H1 (cell line): ENCODE measurements around the gene ARFGAP3. TPM values are rescaled to one million over a fixed set of nuclear protein-coding genes. Genes with fewer than 3 reads are reported as not detected.

Experiments
- CTCF ChIA-PET: fragments of 300-600 bp; sonication (Branson Sonifier 250); formaldehyde crosslinking; loops from one replicate; lab custom pipeline; 2021; ENCODE audit not compliant: partially characterized antibody; lab: Charles Lee
- POLR2A ChIA-PET: fragments of 300-600 bp; sonication (Branson Sonifier 250); formaldehyde crosslinking; loops from one replicate; lab custom pipeline; 2021; ENCODE audit warnings: inconsistent platforms; ENCODE audit not compliant: partially characterized antibody; lab: Charles Lee
- DNase-seq, 2 experiments: peaks; one replicate each; pipeline versions ENCODE4 v3.0.0 to v3.0.0-alpha.2; 2010 to 2022; ENCODE audit warnings: low spot score in 2 of 2, low read depth in 1 of 2, mixed read lengths in 1 of 2
- FAIRE-seq: peaks from 2 replicates; lab custom pipeline; 2011; peaks lifted over from hg19 to GRCh38; lab: Jason Lieb, UNC
- H2AFZ ChIP-seq: 2 replicates; pipeline ENCODE4 v1.8.1; 2012; ENCODE audit warnings: low read length, inconsistent platforms
- H2AK5ac ChIP-seq: 2 replicates; pipeline ENCODE4 v1.6.1; 2013; ENCODE audit warnings: low read depth, low read length
- H2BK120ac ChIP-seq: replicated peaks from 2 replicates; pipeline ENCODE3; 2013; ENCODE audit warnings: low read depth, low read length, inconsistent platforms
- H2BK12ac ChIP-seq: 2 replicates; pipeline ENCODE4 v1.6.1; 2013; ENCODE audit warnings: low read depth, low read length
- H2BK15ac ChIP-seq: 2 replicates; pipeline ENCODE4 v1.6.1; 2013; ENCODE audit warnings: low read length
- H2BK20ac ChIP-seq: 2 replicates; pipeline ENCODE4 v1.6.1; 2013; ENCODE audit warnings: low read length
- H2BK5ac ChIP-seq: 2 replicates; pipeline ENCODE4 v1.6.1; 2013; ENCODE audit warnings: low read depth, low read length
- H3K14ac ChIP-seq: 2 replicates; pipeline ENCODE4 v1.6.1; 2013; ENCODE audit warnings: inconsistent platforms; ENCODE audit not compliant: insufficient read length
- H3K18ac ChIP-seq: 2 replicates; pipeline ENCODE4 v1.6.1; 2013; ENCODE audit warnings: low read length; ENCODE audit errors: extremely low read depth
- H3K23ac ChIP-seq: 2 replicates; pipeline ENCODE4 v1.6.1; 2013; ENCODE audit warnings: inconsistent platforms; ENCODE audit not compliant: insufficient read length
- H3K23me2 ChIP-seq: 2 replicates; pipeline ENCODE4 v1.6.1; 2013; ENCODE audit warnings: low read depth, low read length
- H3K27ac ChIP-seq: 2 replicates; pipeline ENCODE4 v1.6.1; 2011; ENCODE audit warnings: low read depth, low read length, inconsistent platforms
- H3K27me3 ChIP-seq, 4 experiments: replicated peaks in 1 of 4; 1 replicate in 1 of 4; 2 replicates in 3 of 4; pipeline versions ENCODE4 v1.6.1 to v1.8.1; 2011 to 2013; ENCODE audit warnings: low read length in 3 of 4, mild to moderate bottlenecking in 3 of 4, inconsistent platforms in 2 of 4, mixed read lengths in 2 of 4, moderate library complexity in 1 of 4; ENCODE audit not compliant: control insufficient read depth in 3 of 4, insufficient read depth in 3 of 4; ENCODE audit errors: extremely low read depth in 1 of 4
- H3K36me3 ChIP-seq, 4 experiments: 2 replicates each; pipeline versions ENCODE4 v1.6.1 to v1.8.1; 2011 to 2013; ENCODE audit warnings: mild to moderate bottlenecking in 4 of 4, low read length in 3 of 4, moderate library complexity in 2 of 4, control low read depth in 1 of 4, inconsistent platforms in 1 of 4; ENCODE audit not compliant: insufficient read depth in 4 of 4, control insufficient read depth in 2 of 4
- H3K4ac ChIP-seq: replicated peaks from 2 replicates; pipeline ENCODE3; 2013; ENCODE audit warnings: low read length, low read depth, mixed read lengths, inconsistent platforms; ENCODE audit not compliant: insufficient read length
- H3K4me1 ChIP-seq, 4 experiments: replicated peaks in 1 of 4; 1 replicate in 1 of 4; 2 replicates in 3 of 4; pipeline versions ENCODE4 v1.6.1 to v1.8.1; 2011 to 2013; ENCODE audit warnings: low read length in 3 of 4, inconsistent platforms in 2 of 4, mixed read lengths in 1 of 4; ENCODE audit not compliant: insufficient read depth in 4 of 4, control insufficient read depth in 3 of 4
- H3K4me2 ChIP-seq, 2 experiments: 2 replicates each; pipeline versions ENCODE4 v1.6.1 to v1.8.1; 2011 to 2013; ENCODE audit warnings: low read depth in 2 of 2, low read length in 2 of 2, control low read depth in 1 of 2, inconsistent platforms in 1 of 2, mild to moderate bottlenecking in 1 of 2; ENCODE audit not compliant: insufficient read depth in 1 of 2
- H3K4me3 ChIP-seq, 4 experiments: fragments of 200-600, 300-600 bp in 1 of 4; sonication (generic), shearing (Covaris generic), sonication (Bioruptor Twin) in 1 of 4; 2 replicates each; pipeline versions ENCODE4 v1.5.1 to v1.8.1; 2011 to 2016; ENCODE audit warnings: low read length in 4 of 4, low read depth in 3 of 4, control low read depth in 2 of 4, inconsistent platforms in 2 of 4, mild to moderate bottlenecking in 2 of 4, mixed read lengths in 1 of 4, moderate library complexity in 1 of 4; ENCODE audit not compliant: insufficient read depth in 2 of 4; ENCODE audit errors: extremely low read depth in 1 of 4
- H3K56ac ChIP-seq: replicated peaks from 2 replicates; pipeline ENCODE3; 2013; ENCODE audit warnings: low read depth, mild to moderate bottlenecking, mixed read lengths, low read length, inconsistent platforms; ENCODE audit not compliant: insufficient read length
- H3K79me1 ChIP-seq: 2 replicates; pipeline ENCODE4 v1.6.1; 2013; ENCODE audit warnings: low read depth, low read length, control low read depth
- H3K79me2 ChIP-seq, 2 experiments: 2 replicates each; pipeline versions ENCODE4 v1.6.1 to v1.8.1; 2012 to 2013; ENCODE audit warnings: low read length in 2 of 2, mild to moderate bottlenecking in 2 of 2, inconsistent platforms in 1 of 2; ENCODE audit not compliant: insufficient read depth in 2 of 2, control insufficient read depth in 1 of 2
- H3K9ac ChIP-seq, 4 experiments: replicated peaks in 1 of 4; 1 replicate in 1 of 4; 2 replicates in 3 of 4; pipeline versions ENCODE4 v1.6.1 to v1.8.1; 2011 to 2013; ENCODE audit warnings: low read depth in 3 of 4, low read length in 3 of 4, control low read depth in 2 of 4, mild to moderate bottlenecking in 2 of 4, moderate library complexity in 2 of 4, inconsistent platforms in 1 of 4; ENCODE audit errors: extremely low read depth in 1 of 4
- H3K9me3 ChIP-seq, 2 experiments: 2 replicates each; pipeline versions ENCODE4 v1.6.1 to v1.8.1; 2012 to 2013; ENCODE audit warnings: mild to moderate bottlenecking in 2 of 2, moderate library complexity in 2 of 2, control low read depth in 1 of 2, inconsistent platforms in 1 of 2, low read depth in 1 of 2, low read length in 1 of 2, mixed read lengths in 1 of 2; ENCODE audit not compliant: insufficient read depth in 2 of 2
- H4K20me1 ChIP-seq, 2 experiments: replicated peaks in 1 of 2; 2 replicates each; pipeline versions ENCODE3 to v1.8.1; 2011 to 2013; ENCODE audit warnings: inconsistent platforms in 2 of 2, low read length in 2 of 2, mild to moderate bottlenecking in 1 of 2; ENCODE audit not compliant: insufficient read depth in 2 of 2, control insufficient read depth in 1 of 2
- H4K5ac ChIP-seq: 2 replicates; pipeline ENCODE4 v1.6.1; 2013; ENCODE audit warnings: low read length, low read depth, mixed read lengths, inconsistent platforms; ENCODE audit not compliant: insufficient read length
- H4K8ac ChIP-seq: 2 replicates; pipeline ENCODE4 v1.8.0; 2013; ENCODE audit warnings: mild to moderate bottlenecking, moderate library complexity, low read length, inconsistent platforms; ENCODE audit not compliant: insufficient read depth; ENCODE audit errors: extremely low read depth
- H4K91ac ChIP-seq: replicated peaks from 2 replicates; pipeline ENCODE3; 2013; ENCODE audit warnings: low read length, mixed read lengths, inconsistent platforms; ENCODE audit not compliant: insufficient read length
- BCL11A ChIP-seq, 2 experiments: IDR thresholded peaks; one replicate each; pipeline ENCODE4 v1.6.1; 2011; ENCODE audit warnings: low read depth in 2 of 2, low read length in 2 of 2, mild to moderate bottlenecking in 2 of 2
- KDM5A ChIP-seq: fragments of 200-600 bp; IDR thresholded peaks from 2 replicates; pipeline ENCODE4 v1.7.1; 2012; ENCODE audit warnings: mild to moderate bottlenecking, low read length, inconsistent platforms, mixed read lengths
- MAFK ChIP-seq: IDR thresholded peaks from 2 replicates; pipeline ENCODE4 v1.6.1; 2012; ENCODE audit warnings: low read depth, mild to moderate bottlenecking, improper control_type of control experiment, low read length
- POLR2A ChIP-seq, 2 experiments: IDR thresholded peaks; 1 replicate in 1 of 2; 2 replicates in 1 of 2; pipeline ENCODE4 v1.6.1; 2011; ENCODE audit warnings: low read depth in 2 of 2, low read length in 2 of 2, mild to moderate bottlenecking in 2 of 2; ENCODE audit errors: control extremely low read depth in 1 of 2
- RBBP5 ChIP-seq: IDR thresholded peaks from 2 replicates; pipeline ENCODE4 v1.7.1; 2012; ENCODE audit warnings: low read depth, mild to moderate bottlenecking, inconsistent platforms, low read length, moderate library complexity, borderline replicate concordance
- SIRT6 ChIP-seq: IDR thresholded peaks from one replicate; pipeline ENCODE4 v1.7.1; 2012; ENCODE audit warnings: low read length, inconsistent platforms
- SP4 ChIP-seq: IDR thresholded peaks from 2 replicates; pipeline ENCODE4 v1.6.1; 2012; ENCODE audit warnings: low read length, inconsistent platforms
- WGBS, 2 experiments: shearing (Covaris generic) in 1 of 2; methylation state at CpG; one replicate each; pipeline versions ENCODE4 v1.1.6 to v1.1.7; 2013 to 2015; ENCODE audit warnings: low lambda C conversion rate in 2 of 2, mixed read lengths in 2 of 2, inconsistent platforms in 1 of 2, low coverage in 1 of 2, missing lambda C conversion rate in 1 of 2; ENCODE audit not compliant: insufficient replicate concordance in 2 of 2, insufficient coverage in 1 of 2, insufficient read length in 1 of 2; ENCODE audit errors: extremely low coverage in 1 of 2, missing lambda C conversion rate in 1 of 2; 5-methylcytosine and 5-hydroxymethylcytosine counted together
- polyA plus RNA-seq, 7 experiments: library from polyadenylated mRNA; depleted of rRNA in 3 of 7; stranded (reverse) in 5 of 7; unstranded in 2 of 7; fragments of >200 nt in 5 of 7; fragments of 200-250 nt in 2 of 7; gene quantifications; 1 replicate in 5 of 7; 2 replicates in 1 of 7; 4 replicates in 1 of 7; pipeline versions ENCODE4 v1.2.1 to v1.2.3, GENCODE V29; 2011 to 2013; ENCODE audit warnings: missing spikeins in 2 of 7, mixed read lengths in 2 of 7
- total RNA-seq: library from RNA; stranded (reverse); fragmentation: NEBNext Ultra II Directional; extraction: Animal tissue kit (Norgen Biotek cat#: 25700); gene quantifications from 2 replicates; pipeline ENCODE4 v1.2.1, GENCODE V29; 2021

The ARFGAP3 gene
- total and polyA plus RNA-seq, 2 of the 8 experiments (the other 6 are each of a cell fraction or from before 2014, with no cell fraction given) = 9.7 to 16.0 TPM

GRCh38 chr22:42816336-42816735, 40.7 kb downstream of the ARFGAP3 start:
- Histone ChIP-seq H3K4ac (no peak overlapping the region), H3K9ac (no peak overlapping the region), H2BK120ac (no peak overlapping the region), H3K27me3 (no peaks in the 10 kb centered on the region), H3K4me2 (no peak overlapping the region), H2AK5ac (no peak overlapping the region), H2BK5ac (no peak overlapping the region), H3K23ac (no peak overlapping the region), H3K23me2 (no peaks in the 10 kb centered on the region), H3K14ac (no peak overlapping the region), H4K5ac (no peak overlapping the region), H3K79me2 (no peaks in the 10 kb centered on the region), H2BK12ac (no peak overlapping the region), H3K27ac (no peak overlapping the region), H4K20me1 (no peaks in the 10 kb centered on the region), H3K56ac (no peak overlapping the region), H3K4me1 (no peaks in the 10 kb centered on the region), H3K79me1 (no peaks in the 10 kb centered on the region), H4K91ac (no peak overlapping the region), H3K18ac (no peak overlapping the region), H4K8ac (no peak overlapping the region), H3K36me3 (no peaks in the 10 kb centered on the region; a peak in 1 of 8 replicates), H3K9me3 (peaks cover 0 to 2% of the 10 kb centered on the region in 2 experiments; a peak in 2 of 4 replicates), H2AFZ (no peak overlapping the region), H2BK20ac (no peak overlapping the region), H3K4me3 (no peak overlapping the region), H2BK15ac (no peak overlapping the region)
- 91% methylated on average over 3 of the region's 3 CpGs; no CpG with 5 or more reads in 1 of the 2 experiments for WGBS, 2 experiments
- POLR2A ChIA-PET = interaction anchor here (0.7 to 0.9 kb wide), 2 partner anchors 9 to 202 kb away, joined by 6 to 7 read pairs; partner anchors contain the start of gene POLDIP3
- CTCF ChIA-PET = interaction anchor here (0.6 to 1.8 kb wide), 9 partner anchors 9 to 372 kb away, joined by 3 to 9 read pairs (median 4); no protein-coding TSS in a partner anchor
- no peak for FAIRE-seq
- TF ChIP-seq SIRT6 (no peak), MAFK (no peak), BCL11A (IDR thresholded peaks at IDR 0.05; ENCODE audit: low read depth in 2 of 2, low read length in 2 of 2) (no peak), SP4 (no peak), KDM5A (no peak), RBBP5 (no peak), POLR2A (IDR thresholded peaks at IDR 0.05; ENCODE audit: control extremely low read depth in 1 of 2, low read depth in 2 of 2, low read length in 2 of 2) (no peak)
- peak in 1 of 2 experiments; percentile 14 for DNase-seq
